Measurements from ENCODE around the gene WNT5A.

WNT5A gene

GRCh38 chr3:55466526-55466925, 20.6 kb downstream of the WNT5A start:
- H3K27ac ChIP-seq (ENCODE audit: low read depth, low read length) = no peak overlapping the region
- H3K4me1 ChIP-seq (ENCODE audit: control insufficient read depth, low read length) = no peaks in the 10 kb centered on the region
- H3K27me3 ChIP-seq (ENCODE audit: control insufficient read depth, low read length) = no peaks in the 10 kb centered on the region
- H3K9me3 ChIP-seq (ENCODE audit: control insufficient read depth, insufficient read depth, low read length) = no peaks in the 10 kb centered on the region
- no peaks in the 10 kb centered on the region for H3K36me3 ChIP-seq (ENCODE audit: control insufficient read depth, low read length)
- no peaks in the 10 kb centered on the region for H3K79me2 ChIP-seq (ENCODE audit: control insufficient read depth, low read length)
- H3K9me2 ChIP-seq (replicated peaks; ENCODE audit: control insufficient read depth, low read length) = no peaks in the 10 kb centered on the region
- H3F3A ChIP-seq (ENCODE audit: control insufficient read depth, insufficient read depth) = no peaks in the 10 kb centered on the region
- no peak for TF ChIP-seq EZH2phosphoT487 (IDR thresholded peaks at IDR 0.05; ENCODE audit: borderline replicate concordance, low read length)
- TF ChIP-seq CTCF (IDR thresholded peaks at IDR 0.05; ENCODE audit: low read depth, low read length, poor library complexity, severe bottlenecking) = no peak
- H3K4me3 ChIP-seq (ENCODE audit: low read length) = no peak overlapping the region
- H3K4me2 ChIP-seq (ENCODE audit: low read length) = no peak overlapping the region
- no peaks in the 10 kb centered on the region for H4K20me1 ChIP-seq (ENCODE audit: control insufficient read depth, insufficient read depth, low read depth, low read length)

- no peaks in the 10 kb centered on the region for H3K36me3 ChIP-seq (ENCODE audit: control insufficient read depth, low read length)
- H3K27me3 ChIP-seq (ENCODE audit: control insufficient read depth, low read length) = no peaks in the 10 kb centered on the region
- H3K4me1 ChIP-seq (ENCODE audit: control insufficient read depth, low read length) = no peaks in the 10 kb centered on the region
- H3K9me3 ChIP-seq (ENCODE audit: control insufficient read depth, insufficient read depth, low read length) = no peaks in the 10 kb centered on the region
- H3K79me2 ChIP-seq (ENCODE audit: control insufficient read depth, low read length) = no peaks in the 10 kb centered on the region
- no peak overlapping the region for H3K4me2 ChIP-seq (ENCODE audit: low read length)
- H3K4me3 ChIP-seq (ENCODE audit: low read length) = no peak overlapping the region
- no peaks in the 10 kb centered on the region; the same call in 1 of the 2 replicates for H3K9me2 ChIP-seq (replicated peaks; ENCODE audit: control insufficient read depth, low read length)
- no peak for TF ChIP-seq CTCF (IDR thresholded peaks at IDR 0.05; ENCODE audit: low read depth, low read length, poor library complexity, severe bottlenecking)
- no peak for TF ChIP-seq EZH2phosphoT487 (IDR thresholded peaks at IDR 0.05; ENCODE audit: borderline replicate concordance, low read length)
- H3K27ac ChIP-seq (ENCODE audit: low read depth, low read length) = no peak overlapping the region
- H3F3A ChIP-seq (ENCODE audit: control insufficient read depth, insufficient read depth) = no peaks in the 10 kb centered on the region
- H4K20me1 ChIP-seq (ENCODE audit: control insufficient read depth, insufficient read depth, low read depth, low read length) = no peaks in the 10 kb centered on the region
Measured at GRCh38 chr3:55461896-55462295, 25.2 kb downstream of the WNT5A start.

GRCh38 chr3:55459838-55460237, 27.3 kb downstream of the WNT5A start:
- H3K4me1 ChIP-seq (ENCODE audit: control insufficient read depth, low read length) = no peaks in the 10 kb centered on the region
- H3K36me3 ChIP-seq (ENCODE audit: control insufficient read depth, low read length) = no peaks in the 10 kb centered on the region
- H3K27ac ChIP-seq (ENCODE audit: low read depth, low read length) = no peak overlapping the region
- no peaks in the 10 kb centered on the region for H3K27me3 ChIP-seq (ENCODE audit: control insufficient read depth, low read length)
- no peaks in the 10 kb centered on the region for H3K9me3 ChIP-seq (ENCODE audit: control insufficient read depth, insufficient read depth, low read length)
- H3K9me2 ChIP-seq (replicated peaks; ENCODE audit: control insufficient read depth, low read length) = no peaks in the 10 kb centered on the region; the same call in 1 of the 2 replicates
- H4K20me1 ChIP-seq (ENCODE audit: control insufficient read depth, insufficient read depth, low read depth, low read length) = no peaks in the 10 kb centered on the region
- no peak overlapping the region for H3K4me3 ChIP-seq (ENCODE audit: low read length)
- TF ChIP-seq EZH2phosphoT487 (IDR thresholded peaks at IDR 0.05; ENCODE audit: borderline replicate concordance, low read length) = no peak
- TF ChIP-seq CTCF (IDR thresholded peaks at IDR 0.05; ENCODE audit: low read depth, low read length, poor library complexity, severe bottlenecking) = no peak
- no peaks in the 10 kb centered on the region for H3K79me2 ChIP-seq (ENCODE audit: control insufficient read depth, low read length)
- H3F3A ChIP-seq (ENCODE audit: control insufficient read depth, insufficient read depth) = no peaks in the 10 kb centered on the region
- H3K4me2 ChIP-seq (ENCODE audit: low read length) = no peak overlapping the region
